Stomach (tissue), 9 donors: Measurements from ENCODE around the gene WDR5B. TPM values are rescaled to one million over a fixed set of nuclear protein-coding genes. Genes with fewer than 3 reads are reported as not detected.
"Not testable (repeated sequence)": the region's sequence is repeated elsewhere in the genome, so short reads cannot be mapped to it uniquely, and the experiment has no call there.

ENCODE experiments used
- DNase-seq, 2 donors: peaks; one replicate each; pipeline versions ENCODE4 v3.0.0 to v3.0.0-alpha.2; 2013 to 2019
- H3K27ac ChIP-seq, 5 donors: fragments of 200-600 bp in 4 of 5; sonication (generic) in 4 of 5; one replicate each; pipeline ENCODE4 v1.5.1; 2013 to 2019; ENCODE audit warnings: mild to moderate bottlenecking in 1 of 5, moderate library complexity in 1 of 5
- H3K27me3 ChIP-seq, 3 donors: fragments of 200-600 bp; sonication (generic); one replicate each; pipeline ENCODE4 v1.5.1; 2017 to 2019; ENCODE audit warnings: mixed run types in 1 of 3
- H3K36me3 ChIP-seq, 4 donors: fragments of 200-600 bp; sonication (generic); 1 replicate in 3 of 4; 2 replicates in 1 of 4; pipeline ENCODE4 v1.5.1; 2016 to 2019
- H3K4me1 ChIP-seq, 4 donors: fragments of 200-600 bp; sonication (generic); one replicate each; pipeline ENCODE4 v1.5.1; 2016 to 2019
- H3K4me3 ChIP-seq, 4 donors: fragments of 200-600 bp; sonication (generic) in 3 of 4; one replicate each; pipeline ENCODE4 v1.5.1; 2016 to 2019; ENCODE audit warnings: mild to moderate bottlenecking in 1 of 4
- H3K9me3 ChIP-seq, 4 donors: fragments of 200-600 bp; sonication (generic); one replicate each; pipeline ENCODE4 v1.5.1; 2016 to 2019
- CTCF ChIP-seq, 7 experiments: fragments of 450-650 bp in 4 of 7; fragments of 200-600 bp in 3 of 7; sonication (generic) in 3 of 7; IDR thresholded peaks; one replicate each; pipeline ENCODE4 v1.5.1; 2016 to 2019; ENCODE audit warnings: antibody characterized with exemption in 7 of 7, control low read depth in 2 of 7, mild to moderate bottlenecking in 1 of 7
- EP300 ChIP-seq: sonication (generic); formaldehyde crosslinking; IDR thresholded peaks from one replicate; pipeline ENCODE4 v1.6.1; 2017; ENCODE audit warnings: antibody characterized with exemption
- POLR2A ChIP-seq, 4 donors: fragments of 450-650 bp; IDR thresholded peaks; one replicate each; pipeline ENCODE4 v1.6.1; 2016; ENCODE audit warnings: antibody characterized with exemption in 4 of 4, control low read depth in 2 of 4, mild to moderate bottlenecking in 1 of 4, moderate library complexity in 1 of 4
- POLR2AphosphoS5 ChIP-seq, 3 donors: sonication (generic); formaldehyde crosslinking; IDR thresholded peaks; one replicate each; pipeline ENCODE4 v1.6.1; 2016; ENCODE audit warnings: antibody characterized with exemption in 3 of 3
- WGBS, 5 donors: extraction: QIAGEN DNeasy Blood & Tissue Kit in 3 of 5; methylation state at CpG; one replicate each; pipeline versions ENCODE4 v1.1.5 to v1.1.7; 2013 to 2018; 5-methylcytosine and 5-hydroxymethylcytosine counted together
- intact Hi-C: fragments of 100-400 bp; cut with DNase I; formaldehyde crosslinking; loops from one replicate; pipeline ENCODE4 v1.15.1; 2023; ENCODE audit warnings: low total_unique reads
- polyA plus RNA-seq, 3 donors: library from polyadenylated mRNA; stranded (reverse); fragments of 200-250 nt; gene quantifications; one replicate each; pipeline ENCODE4 v1.2.3, GENCODE V29; 2013
- total RNA-seq, 5 donors: library from RNA; depleted of rRNA; stranded (reverse); fragments of >200 nt; gene quantifications; one replicate each; pipeline versions ENCODE4 v1.1.0 to v1.2.3, GENCODE V29; 2014 to 2016
- donor health status: healthy with polysubstance abuse.
- donor health status: Bipolar disorder and iron deficiency.
- donor health status: healthy.

WDR5B gene
- total and polyA plus RNA-seq, 8 donors = under 0.01 to 4.6 (median 1.7) TPM; not detected in 1

GRCh38 chr3:122461806-122462205 is 45.9 kb upstream of the WDR5B start:
- H3K27ac ChIP-seq = no peak overlapping the region
- TF ChIP-seq POLR2A (IDR thresholded peaks at IDR 0.05) (no peak), EP300 (no peak), CTCF (IDR thresholded peaks at IDR 0.05) (no peak), POLR2AphosphoS5 (IDR thresholded peaks at IDR 0.05) (no peak)
- peaks cover 5 to 95% (median 84%) of the 10 kb centered on the region in 4 donors for H3K36me3 ChIP-seq
- H3K4me3 ChIP-seq = no peak overlapping the region
- peaks cover 0 to 17% (median 2%) of the 10 kb centered on the region in 4 donors for H3K4me1 ChIP-seq
- H3K27me3 ChIP-seq = no peaks in the 10 kb centered on the region
- DNase-seq = no peak
- intact Hi-C loops = no loop called here
- no peaks in the 10 kb centered on the region for H3K9me3 ChIP-seq
- WGBS, 5 donors = 79 to 91% (median 84%) methylated on average over 3 of the region's 3 CpGs

GRCh38 chr3:122458992-122459391 is 43.1 kb upstream of the WDR5B start:
- 45 to 63% (median 52%) methylated on average over 4 of the region's 4 CpGs for WGBS, 5 donors
- Histone ChIP-seq H3K27ac (no peak overlapping the region), H3K9me3 (no peaks in the 10 kb centered on the region), H3K4me1 (peaks cover 0 to 17% (median 6%) of the 10 kb centered on the region in 4 donors), H3K4me3 (no peak overlapping the region), H3K27me3 (no peaks in the 10 kb centered on the region), H3K36me3 (peaks cover 5 to 88% (median 81%) of the 10 kb centered on the region in 4 donors)
- intact Hi-C loops = no loop called here
- DNase-seq = peak in 1 of 2 donors; percentile 53
- peak in 3 of 7 experiments; percentile 34 to 36 (median 35) for TF ChIP-seq CTCF (IDR thresholded peaks at IDR 0.05)
- TF ChIP-seq POLR2A (IDR thresholded peaks at IDR 0.05) = no peak

DNA sequence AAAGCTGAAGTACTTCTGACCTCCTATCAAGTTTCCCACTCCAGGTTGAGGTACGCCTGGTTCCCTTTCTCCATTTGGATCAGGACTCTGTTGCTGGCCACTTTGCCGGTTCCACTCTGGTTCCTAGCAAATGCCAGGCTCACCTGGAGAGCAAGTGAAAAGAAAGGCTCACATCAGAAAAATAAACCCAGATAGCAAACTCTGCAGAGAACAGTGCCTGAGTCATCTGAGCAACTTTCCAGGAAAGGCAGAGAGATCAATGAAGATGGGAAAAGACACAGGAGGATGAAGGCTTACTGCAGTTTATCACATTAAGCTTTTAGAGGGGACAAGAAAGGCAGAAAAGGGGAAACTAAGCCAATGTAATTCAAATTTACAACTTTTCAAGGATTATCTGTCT is 41.8 kb upstream of the WDR5B start:
- intact Hi-C loops = no loop called here
- H3K36me3 ChIP-seq = peaks cover 12 to 88% (median 81%) of the 10 kb centered on the region in 4 donors
- H3K4me3 ChIP-seq = no peak overlapping the region

DNA sequence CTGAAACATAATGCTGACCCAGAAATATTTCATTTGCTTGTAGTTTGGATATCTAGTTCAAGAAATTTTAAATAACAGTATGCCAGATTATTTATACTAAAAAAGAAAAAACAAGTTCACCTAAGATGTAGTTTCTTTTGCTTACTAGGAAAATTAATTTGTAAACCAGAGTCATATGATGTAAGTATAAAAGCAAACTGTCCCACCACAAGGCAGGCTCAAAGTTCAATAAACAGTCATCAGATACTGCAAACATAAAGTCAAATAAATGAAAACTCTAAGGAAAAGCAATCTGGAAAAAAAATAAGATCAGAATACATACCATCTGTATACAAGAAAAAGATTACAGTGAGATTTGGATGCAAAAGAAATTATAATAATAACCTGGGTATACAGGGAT is 40.2 kb upstream of the WDR5B start:
- Histone ChIP-seq H3K27ac (no peak overlapping the region), H3K4me1 (peaks cover 0 to 17% (median 6%) of the 10 kb centered on the region in 4 donors), H3K36me3 (peaks cover 10 to 88% (median 80%) of the 10 kb centered on the region in 4 donors), H3K9me3 (no peaks in the 10 kb centered on the region), H3K4me3 (no peak overlapping the region), H3K27me3 (no peaks in the 10 kb centered on the region)
- intact Hi-C loops = no loop called here
- DNase-seq = no peak
- TF ChIP-seq POLR2A (IDR thresholded peaks at IDR 0.05) = no peak

More for the DNA sequence above, 41.8 kb upstream of the WDR5B start:
- Histone ChIP-seq H3K4me1 (peaks cover 0 to 17% (median 6%) of the 10 kb centered on the region in 4 donors), H3K9me3 (no peaks in the 10 kb centered on the region), H3K27me3 (no peaks in the 10 kb centered on the region), H3K27ac (no peak overlapping the region)
- no peak for TF ChIP-seq POLR2AphosphoS5 (IDR thresholded peaks at IDR 0.05)
- TF ChIP-seq CTCF (IDR thresholded peaks at IDR 0.05) = no peak
- TF ChIP-seq POLR2A (IDR thresholded peaks at IDR 0.05) = no peak
- TF ChIP-seq EP300 = no peak
- WGBS, 5 donors = 89 to 96% (median 91%) methylated on average over 2 of the region's 2 CpGs
- DNase-seq = no peak

GRCh38 chr3:122451371-122451770 is 35.5 kb upstream of the WDR5B start:
- no peaks in the 10 kb centered on the region for H3K27me3 ChIP-seq
- peaks cover 15 to 88% (median 84%) of the 10 kb centered on the region in 4 donors for H3K36me3 ChIP-seq
- no peaks in the 10 kb centered on the region for H3K9me3 ChIP-seq
- DNase-seq = no peak
- WGBS, 5 donors = 89 to 98% (median 92%) methylated on average over 3 of the region's 3 CpGs
- intact Hi-C loops = no loop called here
- H3K4me1 ChIP-seq = peaks cover 0 to 3% (median 0%) of the 10 kb centered on the region in 4 donors
- no peak overlapping the region for H3K4me3 ChIP-seq
- H3K27ac ChIP-seq = no peak overlapping the region
- TF ChIP-seq EP300 = no peak
- no peak for TF ChIP-seq POLR2AphosphoS5 (IDR thresholded peaks at IDR 0.05)
- TF ChIP-seq POLR2A (IDR thresholded peaks at IDR 0.05) = no peak
- TF ChIP-seq CTCF (IDR thresholded peaks at IDR 0.05) = no peak

DNA sequence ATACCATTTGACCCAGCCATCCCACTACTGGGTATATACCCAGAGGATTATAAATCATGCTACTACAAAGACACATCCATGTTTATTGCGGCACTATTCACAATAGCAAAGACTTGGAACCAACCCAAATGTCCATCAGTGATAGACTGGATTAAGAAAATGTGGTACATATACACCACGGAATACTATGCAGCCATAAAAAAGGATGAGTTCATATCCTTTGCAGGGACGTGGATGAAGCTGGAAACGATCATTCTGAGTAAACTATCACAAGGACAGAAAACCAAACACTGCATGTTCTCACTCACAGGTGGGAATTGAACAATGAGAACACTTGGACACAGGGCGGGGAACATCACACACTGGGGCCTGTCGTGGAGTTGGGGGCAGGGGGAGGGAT is 32.4 kb upstream of the WDR5B start:
- H3K9me3 ChIP-seq, H3K27ac ChIP-seq, DNase-seq, intact Hi-C loops, H3K4me3 ChIP-seq, H3K27me3 ChIP-seq, H3K4me1 ChIP-seq: not testable (repeated sequence)
- peaks cover 16 to 93% (median 91%) of the 10 kb centered on the region in 4 donors for H3K36me3 ChIP-seq
- WGBS, 5 donors = 93 to 98% (median 98%) methylated on average over 6 of the region's 6 CpGs

DNA sequence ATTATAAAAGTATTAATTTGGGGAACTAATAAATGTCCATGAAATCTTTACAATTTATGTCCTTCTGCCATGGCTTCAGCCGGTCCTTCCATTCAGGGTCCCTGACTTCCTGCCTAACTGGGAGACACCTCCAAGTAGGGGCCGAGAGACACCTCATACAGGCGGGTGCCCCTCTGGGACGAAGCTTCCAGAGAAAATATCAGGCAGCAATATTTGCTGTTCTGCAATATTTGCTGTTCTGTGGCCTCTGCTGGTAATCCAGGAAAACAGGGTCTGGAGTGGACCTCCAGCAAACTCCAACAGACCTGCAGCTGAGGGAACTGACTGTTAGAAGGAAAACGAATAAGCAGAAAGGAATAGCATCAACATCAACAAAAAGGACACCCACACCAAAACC is 28.6 kb upstream of the WDR5B start:
- H3K36me3 ChIP-seq = peaks cover 33 to 90% (median 89%) of the 10 kb centered on the region in 4 donors
- intact Hi-C loops, H3K27ac ChIP-seq, H3K9me3 ChIP-seq, H3K27me3 ChIP-seq, H3K4me1 ChIP-seq, DNase-seq, H3K4me3 ChIP-seq: not testable (repeated sequence)
- 92 to 96% (median 94%) methylated on average over 5 of the region's 5 CpGs for whole genome bisulfite sequencing, 5 donors
